HFFc6 (cell line): ENCODE data around the gene ZNF101. TPM values are rescaled to one million over a fixed set of nuclear protein-coding genes. Genes with fewer than 3 reads are reported as not detected.
"Not testable (repeated sequence)": the region's sequence is repeated elsewhere in the genome, so short reads cannot be mapped to it uniquely, and the experiment has no call there.

ENCODE experiments used
- DNase-seq: peaks from one replicate; pipeline ENCODE4 v3.0.0-alpha.2; 2018
- H3K27ac Mint-ChIP-seq: 2 replicates; pipeline ENCODE4 v1.8.0; 2020; ENCODE audit warnings: mild to moderate bottlenecking, mixed read lengths
- H3K27me3 Mint-ChIP-seq: 2 replicates; pipeline ENCODE4 v1.8.0; 2021; ENCODE audit warnings: mild to moderate bottlenecking, moderate library complexity, mixed read lengths; ENCODE audit not compliant: insufficient read depth
- H3K36me3 Mint-ChIP-seq: 2 replicates; pipeline ENCODE4 v1.8.0; 2021; ENCODE audit warnings: low read depth, mixed read lengths
- H3K4me1 Mint-ChIP-seq: 2 replicates; pipeline ENCODE4 v1.8.0; 2020; ENCODE audit warnings: low read depth, mixed read lengths
- H3K4me3 Mint-ChIP-seq: 2 replicates; pipeline ENCODE4 v1.8.0; 2020; ENCODE audit warnings: mild to moderate bottlenecking, moderate library complexity, mixed read lengths
- H3K9me3 Mint-ChIP-seq: 2 replicates; pipeline ENCODE4 v1.8.0; 2020; ENCODE audit warnings: mild to moderate bottlenecking, mixed read lengths
- CTCF ChIP-seq: fragments of 200-600 bp; sonication (generic); IDR thresholded peaks from 2 replicates; pipeline ENCODE4 v1.5.0; 2021; ENCODE audit warnings: antibody characterized with exemption, mild to moderate bottlenecking
- total RNA-seq, 6 experiments: library from RNA; stranded (reverse); fragmentation: NEBNext Ultra II Directional; extraction: Animal tissue kit (Norgen Biotek cat#: 25700); gene quantifications; 2 replicates in 1 of 6; 3 replicates in 5 of 6; pipeline ENCODE4 v1.2.3, GENCODE V29; 2021

ZNF101 gene
- total RNA-seq, 6 experiments from 2014 or later = 6.8 to 8.5 (median 7.2) TPM

- Mint-ChIP-seq H3K9me3 (no peaks in the 10 kb centered on the region), H3K36me3 (peaks cover 21% of the 10 kb centered on the region), H3K27ac (no peak overlapping the region), H3K27me3 (no peaks in the 10 kb centered on the region; the same call in 1 of the 2 replicates), H3K4me1 (peaks cover 20% of the 10 kb centered on the region), H3K4me3 (peak overlapping the region; percentile 87)
- DNase-seq = no peak
- TF ChIP-seq CTCF = no peak
These were observed 7.4 kb upstream of the ZNF101 start for GRCh38 chr19:19661141-19661674.

GRCh38 chr19:19661675-19662251, 6.9 kb upstream of the ZNF101 start:
- peaks cover 20% of the 10 kb centered on the region for H3K4me1 Mint-ChIP-seq
- no peak for DNase-seq
- no peak overlapping the region for H3K27ac Mint-ChIP-seq
- peaks cover 21% of the 10 kb centered on the region for H3K36me3 Mint-ChIP-seq
- TF ChIP-seq CTCF = no peak
- H3K4me3 Mint-ChIP-seq = peak overlapping the region; percentile 87
- H3K9me3 Mint-ChIP-seq = no peaks in the 10 kb centered on the region
- H3K27me3 Mint-ChIP-seq = no peaks in the 10 kb centered on the region; the same call in 1 of the 2 replicates

GRCh38 chr19:19662344-19662743, 6.3 kb upstream of the ZNF101 start:
- Mint-ChIP-seq H3K36me3 (peaks cover 21% of the 10 kb centered on the region), H3K27me3 (no peaks in the 10 kb centered on the region; the same call in 1 of the 2 replicates), H3K27ac (peak overlapping the region; percentile 85), H3K9me3 (no peaks in the 10 kb centered on the region), H3K4me3 (peak overlapping the region; percentile 87), H3K4me1 (peaks cover 20% of the 10 kb centered on the region)
- no peak for DNase-seq
- TF ChIP-seq CTCF = no peak

- H3K9me3 Mint-ChIP-seq = no peaks in the 10 kb centered on the region
- DNase-seq = no peak
- H3K36me3 Mint-ChIP-seq = peaks cover 21% of the 10 kb centered on the region
- no peak for TF ChIP-seq CTCF
- peaks cover 20% of the 10 kb centered on the region for H3K4me1 Mint-ChIP-seq
- peak overlapping the region; percentile 87 for H3K4me3 Mint-ChIP-seq
- no peaks in the 10 kb centered on the region; the same call in 1 of the 2 replicates for H3K27me3 Mint-ChIP-seq
- H3K27ac Mint-ChIP-seq = peak overlapping the region; percentile 85
These were observed 5.8 kb upstream of the ZNF101 start for GRCh38 chr19:19662871-19663255.

GRCh38 chr19:19663256-19664120, 5.2 kb upstream of the ZNF101 start, which contains the start of gene ATP13A1:
TSS of gene ATP13A1 (minus strand) at chr19:19663676. CDS start at chr19:19663666, 10 bp downstream.
- peak; percentile 96 for DNase-seq

GRCh38 chr19:19665420-19665948, 3.2 kb upstream of the ZNF101 start:
- H3K4me3 Mint-ChIP-seq = not testable (repeated sequence)
- H3K36me3 Mint-ChIP-seq = peaks cover 20% of the 10 kb centered on the region

More at GRCh38 chr19:19663256-19664120, 5.2 kb upstream of the ZNF101 start, which contains the start of gene ATP13A1:
- Mint-ChIP-seq H3K36me3 (peaks cover 20% of the 10 kb centered on the region), H3K4me3 (peak within 1 kb of the TSS; percentile 94), H3K27me3 (no peaks in the 10 kb centered on the region; the same call in 1 of the 2 replicates), H3K4me1 (peaks cover 26% of the 10 kb centered on the region), H3K9me3 (0 out of 2 replicates have a peak, but pooled peaks cover 3% of the 10 kb centered on the region), H3K27ac (peak within 1 kb of the TSS; percentile 99)
- peak; percentile 58 for TF ChIP-seq CTCF

More at GRCh38 chr19:19665420-19665948, 3.2 kb upstream of the ZNF101 start:
- not testable (repeated sequence) for H3K9me3 Mint-ChIP-seq, DNase-seq, H3K27ac Mint-ChIP-seq, H3K27me3 Mint-ChIP-seq
- peaks cover 35% of the 10 kb centered on the region for H3K4me1 Mint-ChIP-seq
